AG10803 (cell line): ENCODE data around the gene CARD6.

Experiments used
- DNase-seq: peaks from one replicate; pipeline ENCODE4 v3.0.0; 2010; ENCODE audit warnings: low read depth
- H3K4me3 ChIP-seq: 2 replicates; pipeline ENCODE4 v1.5.1; 2011; ENCODE audit warnings: mild to moderate bottlenecking, low read length, control low read depth
- CTCF ChIP-seq: conservative IDR thresholded peaks from 2 replicates; pipeline ENCODE4 v1.5.1; 2011; ENCODE audit warnings: mild to moderate bottlenecking, low read length, control low read depth, inconsistent platforms

Gene CARD6

DNA sequence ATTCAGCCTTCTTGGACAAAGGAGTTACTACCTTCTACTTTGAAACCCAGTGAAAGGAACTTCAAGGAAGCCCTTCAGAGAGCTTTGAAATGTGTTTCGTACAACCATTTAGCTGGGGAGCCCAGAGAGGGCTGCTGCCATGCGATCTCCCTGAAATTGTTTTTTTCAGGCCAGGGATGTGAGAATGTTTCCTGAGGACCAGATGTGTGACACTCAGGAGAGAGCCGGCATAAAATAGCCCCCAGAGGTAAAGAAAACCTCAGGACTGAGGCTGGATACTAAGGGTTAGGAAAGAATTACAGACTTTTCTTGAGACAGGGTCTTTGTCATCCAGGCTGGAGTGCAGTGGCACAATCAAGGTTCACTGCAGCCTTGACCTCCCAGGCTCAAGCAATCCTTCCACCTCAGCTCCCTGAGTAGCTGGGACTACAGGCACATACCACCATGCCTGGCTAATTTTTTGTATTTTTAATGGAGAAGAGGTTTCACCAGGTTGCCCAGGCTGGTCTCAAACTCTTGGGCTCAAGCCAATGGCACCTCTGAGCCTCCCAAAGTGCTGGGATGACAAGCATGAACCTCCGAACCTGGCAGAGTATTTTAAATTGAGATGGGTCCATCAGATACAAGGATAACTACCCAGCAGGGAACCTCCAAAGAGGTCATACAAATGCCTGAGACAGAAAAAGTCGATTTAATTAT is 14.5 kb upstream of the CARD6 start:
- H3K4me3 ChIP-seq, result no peak overlapping the region
- no peak for DNase-seq
- no peak for TF ChIP-seq CTCF

DNA sequence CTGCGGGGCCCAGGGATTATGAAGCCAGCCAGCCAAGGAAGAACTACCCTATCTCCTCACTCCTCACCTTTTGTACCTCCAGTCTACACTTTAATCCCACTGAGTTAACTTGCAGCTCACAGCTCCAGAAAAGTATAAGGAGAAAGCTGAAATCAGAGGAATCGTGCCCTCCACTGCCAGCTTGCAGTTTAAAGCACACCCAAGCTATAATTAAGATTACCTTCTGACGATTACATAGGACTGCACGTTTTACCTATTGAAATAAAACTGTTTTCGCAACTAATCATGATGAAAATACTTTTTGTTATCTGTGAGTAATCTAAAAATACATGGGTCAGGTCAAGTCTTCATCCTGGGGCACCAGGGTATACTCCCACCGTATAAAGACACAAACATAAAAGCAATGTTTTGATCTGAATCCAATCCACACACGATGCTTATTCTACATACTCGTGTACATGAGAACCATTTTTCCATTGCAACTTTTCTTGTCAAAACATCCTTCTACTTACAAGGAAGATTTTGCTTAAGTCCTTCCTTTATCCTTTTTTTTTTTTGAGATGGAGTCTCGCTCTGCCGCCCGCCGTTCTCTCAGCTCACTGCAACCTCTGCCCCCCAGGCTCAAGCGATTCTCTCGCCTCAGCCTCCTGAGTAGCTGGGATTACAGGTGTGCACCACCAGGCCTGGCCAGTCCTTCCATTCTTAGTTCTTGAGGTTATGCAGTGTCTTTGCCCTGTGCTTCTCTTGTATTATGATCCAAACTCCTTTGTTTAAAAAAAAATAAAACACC is 13.8 kb upstream of the CARD6 start:
- no peak for TF ChIP-seq CTCF
- no peak for DNase-seq
- H3K4me3 ChIP-seq, result no peak overlapping the region

DNA sequence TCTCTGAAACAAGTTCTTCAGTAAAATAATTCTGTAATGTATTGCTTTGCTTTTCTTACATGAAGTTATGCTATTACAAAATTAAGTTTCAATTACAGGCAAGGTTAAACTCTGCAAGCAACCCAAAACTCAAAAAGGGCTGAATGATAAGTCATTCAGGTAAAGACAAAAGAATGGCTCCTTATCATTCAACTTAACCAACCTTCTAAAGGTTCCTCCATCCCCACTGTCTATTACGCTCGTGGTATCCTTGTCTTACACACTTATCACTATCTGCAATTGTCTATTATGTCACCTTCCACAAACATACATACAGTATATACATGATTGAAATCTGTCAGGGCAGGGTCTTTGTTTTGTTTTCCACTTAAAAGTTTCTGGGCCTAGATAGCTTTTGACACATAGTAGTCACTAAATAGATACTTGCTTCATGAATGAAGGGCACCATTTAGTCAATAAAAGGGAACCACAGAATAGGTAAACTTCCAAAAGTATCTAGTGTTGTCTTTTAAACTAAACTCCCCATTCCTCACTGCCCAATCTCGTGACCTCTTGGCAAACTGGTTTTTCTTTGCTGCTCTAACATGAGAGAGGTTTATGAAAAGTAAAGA is 13.0 kb upstream of the CARD6 start:
- no peak for DNase-seq
- no peak for TF ChIP-seq CTCF
- no peak overlapping the region for H3K4me3 ChIP-seq

GRCh38 chr5:40828690-40829661 is 12.2 kb upstream of the CARD6 start:
- no peak for TF ChIP-seq CTCF
- no peak for DNase-seq
- no peak overlapping the region for H3K4me3 ChIP-seq

DNA sequence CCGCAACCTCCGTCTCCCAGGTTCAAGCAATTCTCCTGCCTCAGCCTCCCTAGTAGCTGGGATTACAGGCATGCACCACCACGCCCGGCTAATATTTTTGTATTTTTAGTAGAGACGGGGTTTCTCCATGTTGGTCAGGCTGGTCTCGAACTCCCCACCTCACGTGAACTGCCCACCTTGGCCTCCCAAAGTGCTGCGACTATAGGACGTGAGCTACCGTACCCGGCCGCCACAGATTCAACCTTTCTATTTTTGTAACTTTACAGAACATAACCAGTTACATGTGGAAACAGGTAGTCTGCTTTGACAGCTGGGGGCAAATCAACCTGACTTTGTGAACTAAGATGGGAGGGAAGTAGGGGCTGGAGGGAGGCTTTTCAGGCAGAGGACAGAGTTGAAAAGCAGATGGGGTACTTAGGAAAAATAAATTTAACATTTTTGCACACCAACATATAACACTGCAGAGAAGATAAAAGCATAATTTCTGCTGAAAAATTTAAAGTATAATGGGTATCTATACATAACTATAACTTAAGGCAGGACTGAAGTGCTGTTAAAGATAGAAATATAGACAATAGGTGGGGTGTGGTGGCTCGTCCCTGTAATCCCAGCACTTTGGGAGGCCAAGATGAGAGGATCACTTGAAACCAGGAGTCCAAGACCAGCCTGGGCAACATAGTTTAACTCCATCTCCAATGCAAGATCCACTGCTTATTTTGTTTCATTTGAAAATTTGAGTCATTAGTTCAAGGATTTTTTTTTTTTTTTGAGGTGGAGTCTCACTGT is 11.2 kb upstream of the CARD6 start:
- TF ChIP-seq CTCF, result no peak
- no peak for DNase-seq
- no peak overlapping the region for H3K4me3 ChIP-seq
